Mucosa of descending colon (tissue), 3 donors: Measurements from ENCODE around the gene PI16. TPM values are rescaled to one million over a fixed set of nuclear protein-coding genes. Genes with fewer than 3 reads are reported as not detected.

Experiments used
- ATAC-seq: fragments of 200-7000 bp; cut with Tn5 transposase; one replicate; pipeline ENCODE4 v1.9.1; 2020; ENCODE audit warnings: mild to moderate bottlenecking, moderate library complexity
- DNase-seq, 3 donors: peaks; one replicate each; pipeline ENCODE4 v3.0.0-alpha.2; 2020
- H3K36me3 ChIP-seq: fragments of 200-600 bp; one replicate; pipeline ENCODE4 v1.8.0; 2021; ENCODE audit warnings: low read depth, mild to moderate bottlenecking
- H3K4me1 ChIP-seq: fragments of 200-600 bp; one replicate; pipeline ENCODE4 v1.8.0; 2021; ENCODE audit warnings: low read depth, mild to moderate bottlenecking
- H3K4me3 ChIP-seq: fragments of 200-600 bp; one replicate; pipeline ENCODE4 v1.8.0; 2021; ENCODE audit warnings: mild to moderate bottlenecking
- H3K9me3 ChIP-seq: fragments of 200-600 bp; one replicate; pipeline ENCODE4 v1.8.0; 2021; ENCODE audit warnings: mild to moderate bottlenecking
- intact Hi-C, 2 donors: fragments of 100-400 bp; cut with DNase I in 1 of 2; cut with micrococcal nuclease in 1 of 2; formaldehyde crosslinking; loops; one replicate each; pipeline versions ENCODE4 v1.11.0 to v1.11.1; 2022; cut with DNase I, micrococcal nuclease
- total RNA-seq, 3 donors: library from RNA; stranded (reverse); fragmentation: NEBNext Ultra II Directional in 2 of 3; extraction: Animal tissue kit (Norgen Biotek cat#: 25700) in 2 of 3; gene quantifications; one replicate each; pipeline versions ENCODE4 v1.2.1 to v1.2.4, GENCODE V29; 2021 to 2023
- TF ChIP-seq, protein P1 (sequence below): fragments of 200-600 bp; IDR thresholded peaks from one replicate; pipeline ENCODE4 v1.8.0; 2022; ENCODE audit warnings: antibody characterized with exemption, mild to moderate bottlenecking
- donor health status: DM: no; HTN: no; CAD: no; lungs with moderate emphysema.
- donor health status: DM: no; HTN: no; CAD: no.
- donor health status: DM: no; HTN: yes; CAD: no.

The PI16 gene
- total RNA-seq, 3 donors from 2014 or later, result 0.46 to 6.1 (median 3.9) TPM

DNA sequence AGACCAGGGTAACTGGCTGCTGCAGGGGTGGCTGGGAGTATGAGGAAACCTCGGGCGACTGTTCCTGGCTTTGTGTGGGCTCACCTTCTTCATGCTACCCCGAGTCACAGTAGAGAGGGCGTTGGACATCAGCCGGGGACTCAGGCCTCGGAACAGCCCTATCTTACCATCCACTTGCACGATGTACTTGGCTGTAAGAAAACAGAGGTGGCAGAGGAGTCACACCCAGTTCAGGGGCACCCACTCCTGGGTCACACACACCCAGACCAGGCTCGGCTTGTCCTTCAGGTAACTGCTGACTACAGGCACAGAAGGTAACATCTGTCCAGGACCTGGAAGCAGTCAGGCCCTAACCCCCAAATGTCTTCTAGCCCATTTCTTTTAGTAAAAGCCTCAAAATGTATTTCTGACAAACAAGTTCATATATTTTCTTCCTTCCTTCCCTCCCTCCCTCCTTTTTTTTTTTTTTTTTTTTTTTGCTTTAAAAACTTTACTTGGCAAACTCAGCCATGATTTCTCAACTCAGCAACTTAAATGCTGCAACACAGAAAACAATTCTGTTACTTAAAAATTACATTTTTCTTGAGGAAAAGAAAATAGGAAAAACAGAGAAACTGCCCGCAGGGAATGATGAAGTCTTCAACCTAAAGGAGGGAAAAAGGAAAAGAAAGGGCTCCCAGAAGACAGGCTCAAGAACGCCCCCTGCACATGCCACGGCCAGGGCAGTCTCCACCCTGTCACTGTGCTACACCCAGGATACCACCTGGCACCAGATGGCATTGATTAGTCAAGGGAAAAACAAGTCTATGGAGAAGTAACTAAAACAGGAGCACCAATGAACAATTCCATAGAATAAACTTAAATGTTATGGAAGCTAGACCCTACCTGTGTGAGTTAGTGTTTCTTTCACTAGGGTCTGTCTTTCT is 24.1 kb downstream of the PI16 start:
- Histone ChIP-seq H3K4me3 (no peak overlapping the region), H3K9me3 (no peaks in the 10 kb centered on the region), H3K36me3 (peaks cover 16% of the 10 kb centered on the region), H3K4me1 (peaks cover 3% of the 10 kb centered on the region)
- TF ChIP-seq, protein P1, sequence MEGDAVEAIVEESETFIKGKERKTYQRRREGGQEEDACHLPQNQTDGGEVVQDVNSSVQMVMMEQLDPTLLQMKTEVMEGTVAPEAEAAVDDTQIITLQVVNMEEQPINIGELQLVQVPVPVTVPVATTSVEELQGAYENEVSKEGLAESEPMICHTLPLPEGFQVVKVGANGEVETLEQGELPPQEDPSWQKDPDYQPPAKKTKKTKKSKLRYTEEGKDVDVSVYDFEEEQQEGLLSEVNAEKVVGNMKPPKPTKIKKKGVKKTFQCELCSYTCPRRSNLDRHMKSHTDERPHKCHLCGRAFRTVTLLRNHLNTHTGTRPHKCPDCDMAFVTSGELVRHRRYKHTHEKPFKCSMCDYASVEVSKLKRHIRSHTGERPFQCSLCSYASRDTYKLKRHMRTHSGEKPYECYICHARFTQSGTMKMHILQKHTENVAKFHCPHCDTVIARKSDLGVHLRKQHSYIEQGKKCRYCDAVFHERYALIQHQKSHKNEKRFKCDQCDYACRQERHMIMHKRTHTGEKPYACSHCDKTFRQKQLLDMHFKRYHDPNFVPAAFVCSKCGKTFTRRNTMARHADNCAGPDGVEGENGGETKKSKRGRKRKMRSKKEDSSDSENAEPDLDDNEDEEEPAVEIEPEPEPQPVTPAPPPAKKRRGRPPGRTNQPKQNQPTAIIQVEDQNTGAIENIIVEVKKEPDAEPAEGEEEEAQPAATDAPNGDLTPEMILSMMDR, result no peak
- no peak for ATAC-seq
- intact Hi-C loops, result no loop called here
- DNase-seq, result no peak

DNA sequence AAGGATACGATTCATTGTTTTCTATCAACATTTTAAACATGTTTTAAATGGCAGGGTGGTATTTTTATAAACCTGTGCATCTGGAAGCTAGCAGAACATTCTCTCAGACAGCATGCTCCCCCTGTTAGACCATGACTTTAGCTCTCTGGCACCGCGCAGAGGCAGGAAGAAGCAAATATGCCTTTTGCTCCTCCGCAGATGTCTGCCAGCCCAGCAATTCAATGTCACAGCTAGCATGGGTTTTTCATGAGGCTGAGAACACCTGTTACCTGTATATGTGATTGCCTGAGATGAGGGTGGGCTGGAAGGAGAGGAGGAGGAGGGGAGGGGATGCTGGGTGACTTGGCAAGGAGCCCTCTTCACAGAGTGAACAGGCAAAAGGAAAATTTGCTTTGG is 24.8 kb downstream of the PI16 start:
- peaks cover 8% of the 10 kb centered on the region for H3K4me1 ChIP-seq
- intact Hi-C loops, result no loop called here
- H3K36me3 ChIP-seq, result peaks cover 12% of the 10 kb centered on the region
- no peaks in the 10 kb centered on the region for H3K9me3 ChIP-seq
- TF ChIP-seq, protein P1, result no peak
- no peak overlapping the region for H3K4me3 ChIP-seq
- DNase-seq (peak in 2 of 3 donors; percentile 23 to 55), ATAC-seq (peak; percentile 59)

DNA sequence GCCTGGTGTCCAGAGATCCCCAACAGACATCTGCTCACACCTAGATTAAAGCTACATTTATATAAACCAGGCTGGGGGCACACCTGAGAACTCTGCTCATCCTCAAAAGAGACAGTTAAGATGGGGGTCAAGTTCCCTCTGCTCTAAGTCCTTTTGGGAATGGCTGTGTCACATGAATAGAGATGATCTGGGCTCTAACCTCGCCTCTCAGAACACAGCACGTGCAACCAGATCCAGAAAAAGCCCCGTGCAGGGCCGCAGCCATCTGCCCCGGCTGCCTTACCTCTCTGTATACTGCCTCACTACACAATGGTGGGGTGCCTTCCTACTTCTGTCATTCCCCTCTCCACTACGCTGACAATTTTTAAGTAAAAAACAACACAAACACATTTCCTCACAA is 25.6 kb downstream of the PI16 start:
- intact Hi-C loops, result loop anchor here in 1 of 2 donors (10.0 kb wide), 1 partner anchor 95 kb away; the partner anchor contains the start of gene C6orf89
- Histone ChIP-seq H3K4me1 (peaks cover 16% of the 10 kb centered on the region), H3K9me3 (no peaks in the 10 kb centered on the region), H3K36me3 (peaks cover 12% of the 10 kb centered on the region), H3K4me3 (no peak overlapping the region)
- no peak for DNase-seq
- no peak for ATAC-seq
- TF ChIP-seq, protein P1, result no peak

DNA sequence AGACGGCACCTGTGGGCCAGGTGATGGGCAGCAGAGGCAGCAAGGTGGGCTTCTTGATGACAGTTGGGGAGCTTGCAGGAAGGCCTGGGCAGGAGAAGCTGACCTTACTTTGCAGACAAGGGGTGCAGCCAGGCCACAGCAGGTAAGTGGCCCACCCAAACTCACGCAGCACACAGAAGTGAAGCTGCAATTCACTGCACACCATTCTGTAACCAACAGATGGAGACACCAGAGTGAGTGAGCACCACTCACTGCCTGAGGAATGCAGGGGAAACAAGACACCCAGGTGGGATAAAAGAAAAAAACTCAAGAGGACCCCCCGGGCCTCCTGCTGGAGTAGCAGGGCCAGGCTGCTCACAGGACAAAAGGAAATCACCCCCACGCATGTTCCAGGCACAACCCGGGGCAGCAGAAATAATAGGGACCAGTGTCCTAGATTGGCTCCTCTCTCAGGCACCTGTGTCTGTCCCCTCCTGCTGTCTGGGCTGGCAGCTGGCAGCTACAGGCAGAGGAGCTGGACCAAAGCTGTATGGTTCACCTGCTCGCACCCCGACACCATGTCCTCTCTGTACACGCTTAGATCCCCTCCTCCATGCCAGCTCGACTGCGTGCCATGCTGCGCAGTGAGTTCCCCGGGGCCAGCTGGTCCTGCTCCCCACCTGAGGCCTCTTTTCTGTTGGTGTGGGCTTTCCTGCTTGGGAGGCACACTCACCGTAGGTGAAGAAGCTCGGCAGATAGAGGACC is 26.5 kb downstream of the PI16 start:
- no peak for DNase-seq
- no peaks in the 10 kb centered on the region for H3K9me3 ChIP-seq
- no peak overlapping the region for H3K4me3 ChIP-seq
- TF ChIP-seq, protein P1, result no peak
- intact Hi-C loops, result loop anchor here in 1 of 2 donors (10.0 kb wide), 1 partner anchor 96 kb away; the partner anchor contains the start of gene C6orf89
- H3K36me3 ChIP-seq, result peaks cover 4% of the 10 kb centered on the region
- ATAC-seq, result no peak
- H3K4me1 ChIP-seq, result peaks cover 16% of the 10 kb centered on the region

DNA sequence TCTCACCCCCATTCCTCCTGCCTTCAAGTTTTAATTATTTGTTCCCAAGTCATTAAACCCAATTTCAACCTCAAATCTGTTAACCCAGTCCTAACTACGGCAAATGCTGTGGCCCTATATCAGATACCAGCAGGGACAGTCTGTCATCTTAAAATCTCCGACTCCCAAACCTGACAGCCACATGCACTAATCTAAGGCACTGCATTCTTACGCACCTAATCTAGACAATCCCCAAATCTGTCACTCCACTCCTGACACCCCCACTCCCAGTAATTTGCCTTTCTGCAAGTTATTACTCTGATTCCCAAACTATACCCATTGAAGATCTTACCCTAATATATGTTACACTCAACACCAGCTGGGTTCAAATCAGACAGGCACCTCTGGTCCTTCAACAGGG is 29.0 kb downstream of the PI16 start:
- intact Hi-C loops, result loop anchor here in 1 of 2 donors (10.0 kb wide), 1 partner anchor 99 kb away; the partner anchor contains the start of gene C6orf89
- ATAC-seq (no peak), DNase-seq (no peak)
- TF ChIP-seq, protein P1, result no peak
- Histone ChIP-seq H3K9me3 (no peaks in the 10 kb centered on the region), H3K36me3 (no peaks in the 10 kb centered on the region), H3K4me3 (no peak overlapping the region), H3K4me1 (peaks cover 23% of the 10 kb centered on the region)
